Non-pigmented ciliary epithelial cell (primary cell): ENCODE results near the gene PROP1.
"Not testable (repeated sequence)": the region's sequence is repeated elsewhere in the genome, so short reads cannot be mapped to it uniquely, and the experiment has no call there.

Source experiments
- DNase-seq: peaks from one replicate; pipeline ENCODE4 v3.0.0-alpha.2; 2010; ENCODE audit warnings: low read depth

Gene PROP1

GRCh38 chr5:177982072-177982727 lies 13.8 kb downstream of the PROP1 start:
- DNase-seq, result no peak

- no peak for DNase-seq
These were observed 14.6 kb downstream of the PROP1 start for GRCh38 chr5:177981296-177982071.

GRCh38 chr5:177980743-177981151 lies 15.3 kb downstream of the PROP1 start:
- DNase-seq, result no peak

- not testable (repeated sequence) for DNase-seq
These were observed 18.4 kb downstream of the PROP1 start for GRCh38 chr5:177977600-177977999.

GRCh38 chr5:177973066-177973635 lies 22.9 kb downstream of the PROP1 start:
- DNase-seq, result no peak

- DNase-seq, result no peak
These were observed 23.4 kb downstream of the PROP1 start for GRCh38 chr5:177972613-177973012.

GRCh38 chr5:177972014-177972413 lies 24.0 kb downstream of the PROP1 start:
- not testable (repeated sequence) for DNase-seq

GRCh38 chr5:177968661-177969211 lies 27.3 kb downstream of the PROP1 start:
- no peak for DNase-seq

GRCh38 chr5:177967221-177967887 lies 28.7 kb downstream of the PROP1 start:
- DNase-seq, result no peak

GRCh38 chr5:177966839-177967166 lies 29.2 kb downstream of the PROP1 start:
- no peak for DNase-seq

- DNase-seq, result no peak
These were observed 29.8 kb downstream of the PROP1 start for GRCh38 chr5:177966009-177966838.

GRCh38 chr5:177964471-177964870 lies 31.6 kb downstream of the PROP1 start:
- DNase-seq, result no peak

- no peak for DNase-seq
These were observed 32.1 kb downstream of the PROP1 start for GRCh38 chr5:177963966-177964365.

- no peak for DNase-seq
These were observed 36.7 kb downstream of the PROP1 start for GRCh38 chr5:177959315-177959714.

- no peak for DNase-seq
These were observed 37.3 kb downstream of the PROP1 start for GRCh38 chr5:177958696-177959095.

- no peak for DNase-seq
These were observed 38.8 kb downstream of the PROP1 start for GRCh38 chr5:177957241-177957640.

- not testable (repeated sequence) for DNase-seq
These were observed 42.9 kb downstream of the PROP1 start for GRCh38 chr5:177953101-177953500.

GRCh38 chr5:177949656-177950055 lies 46.4 kb downstream of the PROP1 start:
- DNase-seq, result not testable (repeated sequence)

GRCh38 chr5:177949065-177949464 lies 47.0 kb downstream of the PROP1 start:
- DNase-seq, result not testable (repeated sequence)

GRCh38 chr5:177947912-177948311 lies 48.1 kb downstream of the PROP1 start:
- DNase-seq, result not testable (repeated sequence)

- not testable (repeated sequence) for DNase-seq
These were observed 50.3 kb downstream of the PROP1 start for GRCh38 chr5:177945601-177946283.
